GM21786 (cell line): ENCODE results near the gene IPO9.
"Not testable (repeated sequence)": the region's sequence is repeated elsewhere in the genome, so short reads cannot be mapped to it uniquely, and the experiment has no call there.

Experiments
- ATAC-seq: cut with Tn5 transposase; IDR thresholded peaks from one replicate; pipeline ENCODE4 v1.9.1; 2021; ENCODE audit not compliant: unreplicated experiment

Gene IPO9

GRCh38 chr1:201845331-201846083, 16.6 kb downstream of the IPO9 start:
- ATAC-seq: no peak

GRCh38 chr1:201847150-201847549, 18.2 kb downstream of the IPO9 start:
- no peak for ATAC-seq

GRCh38 chr1:201848230-201848629, 19.3 kb downstream of the IPO9 start:
- ATAC-seq: no peak

GRCh38 chr1:201849372-201850052, 20.6 kb downstream of the IPO9 start:
- ATAC-seq: no peak

GRCh38 chr1:201850053-201850397, 21.1 kb downstream of the IPO9 start:
- no peak for ATAC-seq

- ATAC-seq: no peak
These were observed 23.0 kb downstream of the IPO9 start for GRCh38 chr1:201851949-201852348.

GRCh38 chr1:201856722-201857121, 27.8 kb downstream of the IPO9 start:
- not testable (repeated sequence) for ATAC-seq

GRCh38 chr1:201859424-201859823, 30.5 kb downstream of the IPO9 start:
- ATAC-seq: no peak

GRCh38 chr1:201861448-201861847, 32.5 kb downstream of the IPO9 start:
- ATAC-seq: no peak

GRCh38 chr1:201870397-201870796, 41.4 kb downstream of the IPO9 start:
- no peak for ATAC-seq

GRCh38 chr1:201874672-201875071, 45.7 kb downstream of the IPO9 start:
- ATAC-seq: no peak

GRCh38 chr1:201876148-201876818, 47.3 kb downstream of the IPO9 start:
- ATAC-seq: no peak

GRCh38 chr1:201877877-201878401, 49.0 kb downstream of the IPO9 start:
- ATAC-seq: no peak

- no peak for ATAC-seq
These were observed 52.1 kb downstream of the IPO9 start for GRCh38 chr1:201880928-201881571.

GRCh38 chr1:201881617-201882016, 52.7 kb downstream of the IPO9 start:
- ATAC-seq: no peak

- ATAC-seq: peak; percentile 58
These were observed 53.7 kb downstream of the IPO9 start for GRCh38 chr1:201882665-201883132.

- no peak for ATAC-seq
These were observed 54.3 kb downstream of the IPO9 start for GRCh38 chr1:201883266-201883665.

GRCh38 chr1:201883786-201884185, 54.8 kb downstream of the IPO9 start:
- ATAC-seq: no peak

GRCh38 chr1:201884425-201884824, 55.5 kb downstream of the IPO9 start:
- no peak for ATAC-seq

- no peak for ATAC-seq
These were observed 56.6 kb downstream of the IPO9 start for GRCh38 chr1:201885531-201886075.
